ENCODE results near the gene LMO1. TPM values are rescaled to one million over a fixed set of nuclear protein-coding genes. Genes with fewer than 3 reads are reported as not detected.

LMO1 gene
- total and polyA plus RNA-seq, 2 of the 8 experiments (the other 6 are each of a cell fraction or from before 2014, with no cell fraction given), result 0.17 TPM; not detected in 1

DNA sequence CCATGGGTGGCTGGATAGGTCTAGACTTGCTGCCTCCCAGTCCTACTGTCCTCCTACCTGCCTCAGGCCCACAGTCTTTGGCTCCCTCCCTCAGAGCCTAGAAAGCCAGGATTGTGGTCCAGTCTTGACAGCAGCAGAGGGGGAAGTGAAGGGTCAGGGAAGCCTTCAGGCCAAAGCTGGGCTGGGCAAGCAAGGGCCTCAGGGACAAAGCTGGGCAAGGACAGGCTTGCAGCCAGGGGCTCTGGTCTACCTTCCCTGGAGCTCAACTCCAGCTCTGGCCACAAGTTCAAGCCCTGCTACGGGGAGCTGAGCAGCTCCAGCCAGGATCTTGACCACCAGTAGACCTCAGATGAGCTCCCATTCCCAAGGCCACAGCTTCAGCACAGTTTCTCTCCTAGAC, 14.9 kb downstream of the LMO1 start:
- Histone ChIP-seq H2BK15ac (ENCODE audit: low read length) (no peak overlapping the region), H3K23me2 (ENCODE audit: low read depth, low read length) (peaks cover 4% of the 10 kb centered on the region; the same call in 1 of the 2 replicates), H2AFZ (ENCODE audit: low read length) (no peak overlapping the region), H2BK20ac (ENCODE audit: low read length) (no peak overlapping the region), H3K9me3 (ENCODE audit: insufficient read depth in 2 of 2, low read depth in 1 of 2, low read length in 1 of 2) (no peaks in the 10 kb centered on the region), H4K91ac (replicated peaks; ENCODE audit: insufficient read length, low read length) (no peak overlapping the region), H3K27ac (ENCODE audit: low read depth, low read length) (no peak overlapping the region), H3K27me3 (replicated peaks in 1 of 4; ENCODE audit: control insufficient read depth in 3 of 4, extremely low read depth in 1 of 4, insufficient read depth in 3 of 4, low read length in 3 of 4) (0 out of 7 replicates have a peak, but pooled peaks cover 0 to 1% (median 0%) of the 10 kb centered on the region in 4 experiments), H4K20me1 (replicated peaks in 1 of 2; ENCODE audit: control insufficient read depth in 1 of 2, insufficient read depth in 2 of 2, low read length in 2 of 2) (peaks cover 0 to 3% of the 10 kb centered on the region in 2 experiments), H2BK5ac (ENCODE audit: low read depth, low read length) (no peak overlapping the region), H2AK5ac (ENCODE audit: low read depth, low read length) (no peak overlapping the region), H3K36me3 (ENCODE audit: control insufficient read depth in 2 of 4, insufficient read depth in 4 of 4, low read length in 3 of 4) (no peaks in the 10 kb centered on the region), H4K5ac (ENCODE audit: insufficient read length, low read depth, low read length) (no peak overlapping the region), H3K23ac (ENCODE audit: insufficient read length) (no peak overlapping the region), H2BK120ac (replicated peaks; ENCODE audit: low read depth, low read length) (no peak overlapping the region), H3K79me1 (ENCODE audit: low read depth, low read length) (no peaks in the 10 kb centered on the region), H4K8ac (ENCODE audit: extremely low read depth, insufficient read depth, low read length) (no peak overlapping the region), H3K4ac (replicated peaks; ENCODE audit: insufficient read length, low read depth, low read length) (no peak overlapping the region), H3K14ac (ENCODE audit: insufficient read length) (no peak overlapping the region), H3K56ac (replicated peaks; ENCODE audit: insufficient read length, low read depth, low read length) (no peak overlapping the region), H3K4me3 (ENCODE audit: extremely low read depth in 1 of 4, insufficient read depth in 2 of 4, low read depth in 3 of 4, low read length in 4 of 4) (no peak overlapping the region), H3K9ac (replicated peaks in 1 of 4; ENCODE audit: extremely low read depth in 1 of 4, low read depth in 3 of 4, low read length in 3 of 4) (no peak overlapping the region), H3K4me1 (replicated peaks in 1 of 4; ENCODE audit: control insufficient read depth in 3 of 4, insufficient read depth in 4 of 4, low read length in 3 of 4) (peaks cover 0 to 2% (median 0%) of the 10 kb centered on the region in 4 experiments; a peak in 1 of 7 replicates), H3K79me2 (ENCODE audit: control insufficient read depth in 1 of 2, insufficient read depth in 2 of 2, low read length in 2 of 2) (no peaks in the 10 kb centered on the region), H3K18ac (ENCODE audit: extremely low read depth, low read length) (no peak overlapping the region), H3K4me2 (ENCODE audit: insufficient read depth in 1 of 2, low read depth in 2 of 2, low read length in 2 of 2) (no peak overlapping the region), H2BK12ac (ENCODE audit: low read depth, low read length) (no peak overlapping the region)
- POLR2A ChIA-PET (ENCODE audit: partially characterized antibody), result interaction anchor here (0.9 kb wide), 1 partner anchor 14 kb away, joined by 4 read pairs; no protein-coding TSS in a partner anchor
- no peak for DNase-seq (ENCODE audit: low read depth in 1 of 2, low spot score in 2 of 2)
- CTCF ChIA-PET (ENCODE audit: partially characterized antibody), result interaction anchor here (0.7 to 14.3 kb wide), 13 partner anchors 9 to 476 kb away, joined by 3 to 177 read pairs (median 3); partner anchors contain the start of gene LMO1
- FAIRE-seq, result no peak
- WGBS, 2 experiments (ENCODE audit: extremely low coverage in 1 of 2, insufficient coverage in 1 of 2, insufficient read length in 1 of 2, insufficient replicate concordance in 2 of 2, low coverage in 1 of 2, low lambda C conversion rate in 2 of 2, missing lambda C conversion rate in 1 of 2), result 93% methylated on average over 1 of the region's 1 CpG; no CpG with 5 or more reads in 1 of the 2 experiments
- TF ChIP-seq GABPA (IDR thresholded peaks at IDR 0.05; ENCODE audit: borderline replicate concordance, insufficient read depth, low read length) (no peak), RFX5 (IDR thresholded peaks at IDR 0.05; ENCODE audit: borderline replicate concordance, low read depth, low read length) (no peak), SIX5 (IDR thresholded peaks at IDR 0.05; ENCODE audit: low read depth, low read length) (no peak), RAD21 (IDR thresholded peaks at IDR 0.05 in 1 of 2, conservative IDR thresholded peaks at IDR 0.05 in 1 of 2; ENCODE audit: low read depth in 2 of 2, low read length in 2 of 2) (no peak), NANOG (IDR thresholded peaks at IDR 0.05; ENCODE audit: insufficient read depth, low read depth, low read length, poor library complexity, severe bottlenecking) (no peak), MAFK (IDR thresholded peaks at IDR 0.05; ENCODE audit: low read depth, low read length) (no peak), EGR1 (IDR thresholded peaks at IDR 0.05; ENCODE audit: borderline replicate concordance, low read depth, low read length) (no peak), TBP (IDR thresholded peaks at IDR 0.05; ENCODE audit: low read depth, low read length) (no peak), POU5F1 (IDR thresholded peaks at IDR 0.05; ENCODE audit: low read depth, low read length) (no peak), ATF2 (IDR thresholded peaks at IDR 0.05; ENCODE audit: low read length) (no peak), JUN (IDR thresholded peaks at IDR 0.05; ENCODE audit: low read depth, low read length) (no peak), SAP30 (IDR thresholded peaks at IDR 0.05; ENCODE audit: insufficient read depth, insufficient replicate concordance, low read length) (no peak)
